ENCODE data around the gene PLA2G6.

Gene PLA2G6

GRCh38 chr22:38181453-38182200 is at the start of gene PLA2G6:
TSS of gene PLA2G6 (minus strand) at chr22:38181830. CDS start at chr22:38169426, 12,404 bp downstream.
- DNase-seq: peak; percentile 94

GRCh38 chr22:38230916-38231315 is 49.3 kb upstream of the PLA2G6 start:
- DNase-seq: no peak

DNA sequence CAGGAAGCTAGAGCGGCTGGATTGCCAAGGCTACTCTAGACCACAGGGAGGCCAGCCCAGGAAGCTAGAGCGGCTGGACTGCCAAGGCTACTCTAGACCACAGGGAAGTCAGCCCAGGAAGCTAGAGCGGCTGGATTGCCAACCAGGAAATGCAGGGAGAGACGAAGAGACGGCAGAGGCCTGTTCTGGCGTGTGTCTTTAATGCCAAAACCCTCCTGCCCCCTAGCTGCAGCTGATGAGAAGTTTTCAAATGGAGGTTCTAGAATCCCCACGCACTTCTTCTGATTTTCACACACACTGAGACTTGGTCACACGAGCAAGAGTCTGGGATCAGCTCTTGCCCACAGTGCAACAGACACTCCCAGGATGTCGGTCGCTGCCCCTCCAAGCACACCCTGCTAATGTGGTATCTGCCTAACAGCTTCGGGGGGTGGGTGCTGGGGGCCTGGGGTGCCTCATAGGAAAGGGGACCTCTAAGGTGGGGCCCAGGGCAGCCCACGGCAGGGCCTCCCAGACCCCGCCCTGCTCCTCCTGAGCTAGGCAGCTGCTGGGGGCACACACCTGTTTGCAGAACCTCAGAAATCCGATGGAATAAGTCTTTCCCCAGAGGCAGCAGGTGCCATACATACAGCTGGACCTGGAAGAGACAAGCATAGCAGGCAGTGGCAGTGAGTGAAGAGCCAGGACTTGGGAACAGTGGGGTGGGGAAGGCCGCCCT is 48.6 kb upstream of the PLA2G6 start:
- DNase-seq: peak; percentile 40

GRCh38 chr22:38228873-38229740 is 47.5 kb upstream of the PLA2G6 start:
- peak; percentile 22 for DNase-seq

DNA sequence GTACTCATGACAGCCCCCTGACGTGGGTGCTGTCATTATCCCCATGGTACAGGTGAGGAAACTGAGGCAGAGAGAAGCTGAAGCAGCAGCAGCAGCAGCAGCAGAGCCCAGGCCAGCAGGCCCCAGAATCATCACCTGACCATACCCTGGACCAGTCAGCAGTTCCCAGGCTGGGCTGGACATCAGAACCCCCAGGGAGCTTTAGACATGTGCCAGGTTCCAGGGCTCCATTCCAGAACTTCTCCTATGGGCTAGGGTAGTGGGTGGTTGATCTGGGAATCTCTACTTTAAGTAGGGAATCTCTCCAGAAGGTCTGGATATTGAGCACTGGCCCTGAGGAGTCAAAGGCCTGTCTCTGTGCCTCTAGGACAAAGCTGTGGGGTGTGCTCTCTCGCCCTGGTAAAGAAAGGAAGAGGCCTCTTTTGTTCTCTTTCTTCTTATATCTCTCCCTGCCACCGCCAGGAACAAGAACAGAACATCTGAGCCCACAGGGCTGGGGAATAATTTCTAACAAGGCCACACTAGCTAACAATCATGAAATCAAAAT is 46.8 kb upstream of the PLA2G6 start:
- DNase-seq: no peak

GRCh38 chr22:38226853-38227649 is 45.4 kb upstream of the PLA2G6 start:
- no peak for DNase-seq

- no peak for DNase-seq
Observed at GRCh38 chr22:38223289-38223960, 41.8 kb upstream of the PLA2G6 start.

DNA sequence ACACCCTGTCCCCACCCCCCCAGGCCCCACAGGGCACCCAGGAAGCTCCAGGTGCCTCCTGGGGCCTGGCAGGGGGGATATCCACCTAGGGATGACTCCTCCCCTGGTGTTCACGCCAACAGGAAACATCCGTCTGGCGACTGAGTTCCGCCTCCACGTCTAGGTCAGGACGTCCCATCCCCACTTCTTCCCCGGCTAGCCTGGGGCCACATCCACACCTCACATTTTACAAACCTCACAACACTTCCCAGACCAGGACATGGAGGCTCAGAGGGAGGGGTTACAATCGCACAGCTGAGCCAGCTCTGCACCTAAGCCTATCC is 41.1 kb upstream of the PLA2G6 start:
- DNase-seq: no peak

DNA sequence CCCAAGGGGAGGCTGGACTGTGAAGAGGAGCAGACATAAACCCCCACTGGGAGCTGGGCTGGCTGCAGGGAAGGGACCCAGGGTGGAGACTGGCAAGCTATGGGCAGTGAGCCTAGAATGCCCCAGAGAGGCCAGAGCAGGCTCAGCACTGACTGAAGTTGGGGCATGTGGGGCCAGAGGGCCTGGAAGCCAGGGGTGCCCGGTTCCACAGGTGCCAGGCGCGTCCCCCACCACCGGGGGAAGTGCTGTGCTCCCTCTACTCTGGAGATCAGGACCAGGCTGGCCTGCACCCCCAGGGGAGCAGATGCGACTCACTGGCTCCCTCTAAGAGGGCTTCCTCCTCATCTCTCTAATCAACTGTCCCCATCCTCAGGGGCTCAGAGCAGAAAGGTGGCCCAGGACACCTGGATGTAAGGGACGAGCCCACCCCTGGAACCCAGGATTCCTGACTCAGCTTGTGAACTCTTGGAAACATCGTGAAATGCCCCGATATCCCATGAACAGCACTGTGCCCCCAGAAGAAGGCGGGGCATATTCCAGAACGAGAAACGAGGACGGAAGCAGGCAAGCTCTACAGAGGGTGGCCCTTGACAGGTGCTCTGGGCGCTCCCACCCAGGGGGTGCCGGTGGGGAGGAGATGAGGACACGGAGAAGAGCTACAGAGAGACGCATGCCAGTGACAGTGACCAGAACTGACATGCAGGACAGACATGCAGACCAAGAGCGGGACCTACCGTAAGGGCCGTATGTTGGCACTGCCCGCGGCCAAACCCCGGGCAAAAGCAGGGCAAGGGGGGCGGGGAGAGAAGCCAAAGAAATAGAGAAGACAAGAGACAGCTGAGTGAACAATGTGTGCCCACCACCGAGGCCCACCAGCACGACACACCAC is 40.5 kb upstream of the PLA2G6 start:
- no peak for DNase-seq

DNA sequence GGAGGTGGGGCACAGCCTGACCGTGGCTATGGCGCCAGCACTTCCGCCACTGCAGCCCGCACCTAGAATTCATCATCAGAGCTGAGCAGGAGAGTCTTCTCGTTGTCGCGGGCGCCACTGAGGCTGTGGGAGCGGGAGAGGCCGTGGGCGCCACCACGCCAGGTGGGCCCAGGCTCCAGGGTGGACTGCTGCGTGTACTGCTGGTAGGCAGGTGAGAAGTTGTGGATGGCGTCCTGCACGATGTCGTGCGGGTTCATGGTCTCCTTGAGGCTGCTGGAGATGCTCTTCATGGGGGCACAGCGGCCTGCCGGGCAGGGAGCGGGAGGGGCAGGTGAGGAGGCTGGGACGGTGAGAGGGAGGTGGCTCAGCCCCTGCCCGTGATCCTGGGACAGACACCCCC is 39.8 kb upstream of the PLA2G6 start:
- no peak for DNase-seq

- DNase-seq: no peak
Observed at GRCh38 chr22:38220653-38221386, 39.2 kb upstream of the PLA2G6 start.

DNA sequence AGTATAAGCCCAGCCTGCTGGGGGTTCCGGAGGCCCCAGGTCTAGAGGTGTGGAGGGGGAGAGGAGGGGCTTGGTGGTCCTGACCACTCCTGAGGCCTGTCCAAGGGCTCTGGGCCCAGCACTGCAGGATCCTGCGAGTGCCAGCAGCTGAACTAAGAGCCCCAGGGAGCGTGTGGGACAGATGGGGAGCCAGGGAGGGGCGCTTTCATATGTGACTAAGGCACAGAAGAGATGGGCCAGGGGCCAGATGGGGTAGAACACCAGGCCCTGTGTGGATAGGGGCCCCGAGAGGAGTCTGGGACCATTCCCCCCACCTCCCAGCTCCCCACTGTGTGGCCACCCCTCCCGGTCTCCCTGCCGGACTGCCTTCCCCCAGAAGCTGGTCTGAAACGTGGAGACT is 38.5 kb upstream of the PLA2G6 start:
- DNase-seq: no peak

DNA sequence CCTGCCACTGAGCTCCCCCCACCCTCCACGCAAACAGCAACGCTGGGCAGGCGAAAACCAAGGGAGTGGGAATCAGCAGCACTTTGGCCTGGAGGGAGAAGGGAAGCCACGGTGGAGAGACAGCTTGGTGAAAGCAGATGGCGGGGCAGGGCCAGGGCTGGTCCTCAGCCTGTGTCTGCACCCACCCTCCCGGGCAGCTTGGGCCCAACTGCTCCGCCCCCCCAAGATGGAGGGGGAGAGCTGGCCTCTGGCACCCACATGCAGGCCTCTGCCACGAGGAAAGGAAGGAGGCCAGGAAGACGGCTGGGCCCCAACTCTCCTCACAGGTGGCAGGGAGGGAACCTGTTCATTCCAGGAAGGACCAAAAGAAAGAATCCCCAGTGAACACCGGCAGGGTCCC is 38.0 kb upstream of the PLA2G6 start:
- DNase-seq: no peak

DNA sequence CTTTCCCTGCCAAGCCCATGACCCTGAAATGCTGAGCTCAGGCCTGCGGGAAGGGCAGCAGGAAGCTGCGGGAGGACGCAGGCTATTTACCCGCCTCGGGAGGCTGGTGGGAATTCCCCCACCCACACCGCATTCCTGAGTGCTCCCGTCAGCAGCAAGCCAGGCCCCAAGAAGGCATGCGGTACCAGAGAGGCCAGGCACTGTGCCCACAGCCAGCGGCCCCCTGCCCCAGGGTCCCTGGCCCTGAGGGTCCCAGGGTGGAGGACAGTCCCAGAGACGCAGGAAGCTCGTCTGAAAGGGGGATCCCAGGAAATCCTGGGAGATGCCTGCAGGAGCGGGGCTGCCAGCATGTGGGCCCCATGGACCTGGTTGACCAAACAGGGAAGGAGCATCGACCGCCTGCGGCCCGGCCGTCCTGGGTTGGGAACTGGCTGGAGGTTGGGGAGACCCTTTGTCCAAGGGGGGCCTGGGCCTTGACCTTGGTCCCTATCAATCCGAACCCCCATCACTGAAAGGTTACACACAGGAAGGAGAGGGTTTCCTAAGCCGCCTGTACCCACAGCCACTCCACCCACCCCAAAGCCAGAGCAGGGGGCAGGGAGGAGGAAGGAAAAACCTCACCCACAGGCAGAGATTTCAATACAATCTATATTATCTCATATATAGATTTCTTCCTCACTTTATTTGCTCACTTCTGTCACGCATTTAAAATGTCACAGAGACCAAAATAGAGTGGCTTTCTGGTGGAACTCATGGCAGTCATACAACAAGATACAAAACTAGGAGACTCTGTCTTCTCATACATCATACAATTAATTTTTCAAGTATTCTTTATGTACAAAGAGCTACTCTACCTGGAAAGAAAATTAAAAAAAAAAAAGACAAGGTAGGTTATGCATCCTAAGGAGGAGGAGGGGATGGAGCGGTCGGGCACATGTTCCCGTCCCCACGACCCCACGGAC is 37.3 kb upstream of the PLA2G6 start:
- DNase-seq: peak; percentile 20

DNA sequence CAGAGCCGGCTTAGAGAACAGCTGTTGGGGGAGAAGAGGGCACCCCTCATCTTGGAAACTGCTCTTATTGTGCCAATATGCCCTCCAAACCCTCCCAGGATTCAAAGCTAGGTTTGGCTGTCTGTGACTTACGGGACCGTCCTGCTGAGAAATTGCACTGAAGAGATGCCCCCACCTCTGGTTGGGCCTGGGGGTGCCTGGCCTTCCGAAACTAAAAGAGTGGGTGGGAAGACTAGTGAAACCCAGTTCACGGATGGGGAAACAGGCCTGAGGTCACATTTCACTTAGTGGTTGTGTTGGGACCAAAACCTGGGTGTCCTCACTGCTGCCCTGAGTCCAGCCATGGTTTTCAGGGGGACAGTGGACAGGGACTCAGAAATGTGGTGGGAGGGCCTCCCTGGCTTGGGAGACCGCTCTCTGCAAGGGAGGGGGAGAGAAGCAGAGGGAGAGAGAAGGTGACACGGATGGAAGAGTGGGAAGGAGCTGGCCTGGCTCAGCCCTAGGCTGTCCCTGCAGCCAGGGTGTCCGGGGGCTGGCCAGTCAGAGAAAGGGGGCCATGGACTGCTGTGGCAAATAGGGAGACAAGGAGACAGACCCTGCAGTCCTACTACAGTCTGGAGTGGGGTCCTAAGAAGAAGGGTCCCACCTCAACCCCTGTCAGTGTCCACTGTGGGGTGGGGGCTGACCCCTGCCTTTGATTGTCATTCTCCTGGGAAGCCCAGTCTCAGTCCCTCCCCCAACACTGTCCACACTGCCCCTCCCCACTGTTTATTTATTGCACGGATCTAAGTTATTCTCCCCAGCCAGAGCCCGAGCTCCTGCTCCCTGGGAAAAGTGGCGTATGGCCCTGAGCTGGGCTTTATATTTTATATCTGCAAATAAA is 33.8 kb upstream of the PLA2G6 start:
- DNase-seq: no peak

DNA sequence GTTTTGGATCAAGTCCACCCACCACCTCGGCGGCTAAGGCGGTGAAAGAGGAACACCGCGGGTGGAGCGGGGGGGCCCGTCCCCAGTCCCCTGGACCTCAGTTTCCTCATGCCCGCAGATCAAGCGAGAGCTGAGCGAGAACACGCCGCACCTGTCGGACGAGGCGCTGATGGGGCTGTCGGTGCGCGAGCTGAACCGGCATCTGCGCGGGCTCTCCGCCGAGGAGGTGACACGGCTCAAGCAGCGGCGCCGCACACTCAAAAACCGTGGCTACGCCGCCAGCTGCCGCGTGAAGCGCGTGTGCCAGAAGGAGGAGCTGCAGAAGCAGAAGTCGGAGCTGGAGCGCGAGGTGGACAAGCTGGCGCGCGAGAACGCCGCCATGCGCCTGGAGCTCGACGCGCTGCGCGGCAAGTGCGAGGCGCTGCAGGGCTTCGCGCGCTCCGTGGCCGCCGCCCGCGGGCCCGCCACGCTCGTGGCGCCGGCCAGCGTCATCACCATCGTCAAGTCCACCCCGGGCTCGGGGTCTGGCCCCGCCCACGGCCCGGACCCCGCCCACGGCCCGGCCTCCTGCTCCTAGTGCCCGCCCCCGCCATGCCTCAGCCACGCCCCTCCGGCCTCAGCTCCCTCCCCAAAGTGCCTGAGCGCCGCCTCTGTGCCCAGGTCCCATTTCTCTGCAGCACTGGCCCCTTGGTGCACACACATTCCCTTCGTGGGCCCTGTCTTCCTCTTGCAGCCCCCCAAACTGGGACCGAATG is 32.8 kb upstream of the PLA2G6 start:
- DNase-seq: peak; percentile 75

DNA sequence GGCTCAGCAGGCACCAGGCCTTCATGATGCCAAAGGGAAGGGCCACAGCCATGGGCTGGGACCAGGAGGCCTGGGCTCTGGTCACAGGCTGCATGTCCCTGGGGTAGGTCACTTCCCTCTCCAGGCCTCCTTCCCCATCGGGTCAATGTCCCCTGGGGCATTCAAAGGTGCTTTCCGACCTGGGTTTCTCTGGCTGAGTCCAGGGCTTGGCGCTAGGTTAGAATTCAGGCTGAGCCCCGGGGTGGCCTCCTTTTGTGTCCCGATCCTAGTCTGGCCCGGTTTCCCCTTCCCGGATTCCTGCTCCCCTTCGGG is 32.3 kb upstream of the PLA2G6 start:
- DNase-seq: no peak

All from activated CD4-positive, alpha-beta T cell treated with anti-CD3 and anti-CD28 coated beads, Interleukin-2, amount 50 U/mL, for 1 hour (primary cell).